HG02884 (cell line): Measurements from ENCODE around the gene RAB11FIP5.
"Not testable (repeated sequence)": the region's sequence is repeated elsewhere in the genome, so short reads cannot be mapped to it uniquely, and the experiment has no call there.

Source experiments
- ATAC-seq: cut with Tn5 transposase; IDR thresholded peaks from one replicate; pipeline ENCODE4 v1.9.1; 2021; ENCODE audit warnings: mild to moderate bottlenecking, moderate library complexity; ENCODE audit not compliant: unreplicated experiment

The RAB11FIP5 gene, protein sequence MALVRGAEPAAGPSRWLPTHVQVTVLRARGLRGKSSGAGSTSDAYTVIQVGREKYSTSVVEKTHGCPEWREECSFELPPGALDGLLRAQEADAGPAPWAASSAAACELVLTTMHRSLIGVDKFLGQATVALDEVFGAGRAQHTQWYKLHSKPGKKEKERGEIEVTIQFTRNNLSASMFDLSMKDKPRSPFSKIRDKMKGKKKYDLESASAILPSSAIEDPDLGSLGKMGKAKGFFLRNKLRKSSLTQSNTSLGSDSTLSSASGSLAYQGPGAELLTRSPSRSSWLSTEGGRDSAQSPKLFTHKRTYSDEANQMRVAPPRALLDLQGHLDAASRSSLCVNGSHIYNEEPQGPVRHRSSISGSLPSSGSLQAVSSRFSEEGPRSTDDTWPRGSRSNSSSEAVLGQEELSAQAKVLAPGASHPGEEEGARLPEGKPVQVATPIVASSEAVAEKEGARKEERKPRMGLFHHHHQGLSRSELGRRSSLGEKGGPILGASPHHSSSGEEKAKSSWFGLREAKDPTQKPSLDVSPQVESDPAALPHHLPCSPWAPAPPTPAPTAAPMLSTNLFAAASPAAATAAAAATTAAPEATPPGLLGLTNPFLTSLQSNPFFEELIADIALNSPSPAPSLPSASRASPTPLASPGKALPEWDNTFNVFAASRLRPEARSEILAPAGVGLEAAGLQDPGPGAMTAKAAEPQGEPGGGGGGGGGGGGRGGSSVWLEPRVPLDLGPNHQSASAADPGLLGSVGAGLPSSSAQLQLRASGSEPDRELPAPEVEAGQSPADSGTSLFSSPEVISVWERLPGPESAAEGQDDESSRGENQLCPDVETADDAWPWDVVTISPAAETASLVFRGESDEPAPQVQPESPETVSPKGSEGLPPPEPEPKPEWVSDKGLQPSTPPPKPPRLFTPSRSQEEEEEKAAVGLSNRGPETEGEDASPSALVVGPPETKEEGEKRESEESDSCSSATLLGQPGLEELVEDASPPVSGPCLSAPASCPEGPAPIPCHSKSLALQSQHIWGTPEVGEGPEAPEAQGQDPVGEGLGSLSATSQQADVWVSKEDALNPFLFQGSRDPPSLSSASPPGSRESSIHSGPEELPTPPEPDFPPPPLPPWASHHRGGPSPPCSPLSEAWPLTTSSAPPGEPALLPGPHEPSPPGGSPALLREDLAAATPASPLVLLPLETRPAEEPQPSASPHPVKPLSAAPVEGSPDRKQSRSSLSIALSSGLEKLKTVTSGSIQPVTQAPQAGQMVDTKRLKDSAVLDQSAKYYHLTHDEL (N-terminal part only)

DNA sequence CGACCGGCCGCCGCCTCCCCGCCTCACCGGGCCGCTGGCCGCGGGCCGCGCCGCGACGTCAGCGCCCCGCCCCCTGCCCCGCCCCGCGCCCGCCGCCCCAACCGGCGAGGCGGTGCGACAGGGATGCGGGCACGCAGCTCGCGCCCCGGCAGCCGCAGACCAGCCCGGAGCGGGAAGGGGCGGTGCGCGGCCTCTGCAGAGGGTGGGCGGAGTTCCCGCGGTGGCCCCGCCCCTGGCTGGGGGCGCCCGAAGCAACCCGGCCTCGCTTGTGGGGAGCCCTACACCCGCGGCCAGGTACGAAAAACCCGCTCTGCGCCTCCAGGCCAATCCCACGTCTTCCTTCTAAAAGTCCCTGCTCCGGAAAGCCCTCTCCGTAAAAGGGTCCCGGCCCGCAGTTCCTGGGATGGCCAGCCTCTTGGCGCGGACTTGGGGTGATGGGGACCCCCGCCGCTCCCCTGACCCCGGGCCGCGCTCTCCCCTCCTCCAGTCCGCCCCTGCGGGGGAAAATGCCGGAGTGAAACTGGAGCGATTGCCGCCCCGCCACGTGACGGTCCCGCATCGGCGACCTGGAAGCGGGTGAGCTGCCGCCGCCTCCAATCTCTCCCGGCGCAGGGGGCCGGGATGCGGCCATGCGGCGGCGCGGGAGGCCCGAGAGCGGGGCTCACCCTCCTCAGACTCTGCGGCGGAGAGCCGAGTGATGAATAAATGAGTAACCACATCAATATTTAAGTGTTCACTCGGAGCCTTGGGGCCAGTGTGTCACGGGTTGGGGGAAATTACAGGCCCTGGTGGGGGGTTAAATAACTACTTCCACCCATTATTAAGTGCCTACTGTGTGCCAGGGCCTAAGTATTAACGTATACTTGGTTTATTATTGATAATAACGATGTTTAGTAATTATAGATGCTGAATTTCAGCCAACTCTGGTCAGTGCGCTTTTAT lies at the start of gene RAB11FIP5:
TSS of gene RAB11FIP5 (minus strand) at position 36 of the 942 bp plus-strand sequence. CDS start 171 bp downstream, outside the sequence.
- peak; percentile 79 for ATAC-seq

DNA sequence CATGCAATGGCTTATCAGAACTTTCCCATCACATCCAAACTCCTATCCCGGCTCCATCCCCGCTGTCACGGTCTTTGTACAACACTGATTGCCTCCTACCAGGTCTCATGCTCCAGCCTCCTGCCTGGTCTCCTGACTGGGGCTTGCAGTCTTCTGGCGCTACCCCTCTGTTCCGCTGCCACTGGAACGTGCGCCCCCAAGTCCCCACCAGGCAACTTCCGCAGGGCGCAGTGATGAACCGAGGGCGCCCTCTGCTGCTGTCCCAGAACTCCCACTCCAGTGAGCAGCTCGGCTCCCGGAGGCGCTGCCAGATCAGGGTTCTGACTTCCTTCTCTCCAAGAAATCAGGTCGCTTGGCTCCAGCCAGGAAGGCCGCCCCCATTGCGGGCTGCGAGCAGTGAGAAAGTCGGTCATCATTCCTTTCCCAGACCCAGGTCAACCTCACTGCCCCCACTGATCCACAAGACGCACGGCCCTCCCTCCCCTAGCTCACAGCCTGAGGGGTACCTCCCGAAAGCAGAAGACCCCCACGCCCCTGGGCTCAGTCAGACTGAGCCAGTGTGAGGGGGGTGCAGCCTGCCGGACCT lies 43.9 kb upstream of the RAB11FIP5 start:
- no peak for ATAC-seq

DNA sequence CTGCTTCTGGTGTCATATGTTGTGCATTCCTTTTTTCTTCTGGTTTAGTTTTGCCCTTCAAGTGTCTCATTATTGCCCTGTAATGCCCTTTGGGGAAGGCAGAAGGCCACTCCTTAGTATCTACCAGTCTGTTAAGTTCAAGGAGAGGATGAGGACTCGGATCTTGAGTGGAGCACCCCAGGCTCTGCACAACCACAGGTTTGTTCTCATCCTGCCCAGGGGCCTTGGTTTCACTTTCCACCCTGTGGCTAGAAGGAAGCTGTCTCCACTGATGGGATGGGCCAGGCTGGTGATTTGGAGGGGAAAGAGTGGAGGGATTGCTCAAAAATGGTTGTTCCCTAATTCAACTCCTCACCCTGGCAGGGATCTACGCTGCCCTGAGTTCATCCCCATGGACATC lies 30.2 kb upstream of the RAB11FIP5 start:
- ATAC-seq, result no peak

DNA sequence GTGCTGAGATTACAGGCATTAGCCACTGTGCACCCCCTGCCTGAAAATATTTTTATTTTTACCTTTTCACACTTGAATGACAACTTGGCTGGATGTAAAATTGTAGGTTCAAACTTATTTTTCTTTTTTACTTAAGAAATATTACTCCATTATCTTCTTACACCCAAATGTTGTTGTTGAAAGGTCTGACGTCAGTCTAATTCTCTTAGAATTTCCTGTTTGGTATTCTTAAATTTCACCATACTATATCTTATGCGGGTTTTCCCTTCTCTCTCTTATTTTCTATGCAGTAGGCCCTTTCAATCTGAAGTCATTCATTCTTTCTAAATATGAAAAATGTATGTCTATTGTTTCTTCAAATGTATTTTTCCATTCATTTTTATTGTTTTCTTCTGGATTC lies 29.1 kb upstream of the RAB11FIP5 start:
- ATAC-seq, result no peak

DNA sequence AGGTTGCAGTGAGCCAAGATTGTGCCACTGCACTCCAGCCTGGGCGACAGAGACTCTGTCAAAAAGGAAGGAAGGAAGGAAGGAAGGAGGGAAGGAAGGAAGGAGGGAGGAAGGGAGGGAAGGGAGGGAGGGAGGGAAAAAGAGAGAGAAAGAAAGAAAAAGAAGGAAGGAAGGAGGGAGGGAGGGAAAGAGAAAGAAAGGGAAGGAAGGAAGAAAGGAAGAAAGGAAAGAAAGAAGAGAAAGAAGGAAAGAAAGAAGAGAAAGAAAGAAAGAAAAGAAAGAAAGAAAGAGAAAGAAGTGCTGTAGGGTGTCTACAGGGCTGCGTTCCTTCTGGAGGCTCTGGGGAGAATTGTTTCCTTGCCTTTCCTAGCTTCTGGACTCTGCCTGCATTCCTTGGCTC lies 22.5 kb upstream of the RAB11FIP5 start:
- no peak for ATAC-seq

DNA sequence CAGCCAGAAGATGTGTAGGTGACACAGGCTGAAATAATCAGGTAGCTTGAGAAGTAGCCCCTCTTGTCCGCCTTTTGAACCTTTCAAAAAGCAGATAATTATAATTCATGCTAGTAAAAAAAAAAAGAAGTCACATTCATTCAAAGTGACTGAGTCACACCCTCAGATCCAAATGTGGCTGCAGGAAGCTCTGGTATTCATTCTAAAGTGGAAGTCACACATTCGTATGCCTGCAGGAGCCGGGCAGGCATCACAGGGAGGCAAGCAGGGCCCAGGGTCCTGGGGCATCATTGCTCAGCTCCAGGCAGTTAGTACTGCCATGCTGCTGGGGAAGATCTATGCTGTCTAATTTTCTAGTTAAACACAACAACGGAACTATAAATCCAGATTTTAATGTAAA lies 21.7 kb upstream of the RAB11FIP5 start:
- no peak for ATAC-seq

DNA sequence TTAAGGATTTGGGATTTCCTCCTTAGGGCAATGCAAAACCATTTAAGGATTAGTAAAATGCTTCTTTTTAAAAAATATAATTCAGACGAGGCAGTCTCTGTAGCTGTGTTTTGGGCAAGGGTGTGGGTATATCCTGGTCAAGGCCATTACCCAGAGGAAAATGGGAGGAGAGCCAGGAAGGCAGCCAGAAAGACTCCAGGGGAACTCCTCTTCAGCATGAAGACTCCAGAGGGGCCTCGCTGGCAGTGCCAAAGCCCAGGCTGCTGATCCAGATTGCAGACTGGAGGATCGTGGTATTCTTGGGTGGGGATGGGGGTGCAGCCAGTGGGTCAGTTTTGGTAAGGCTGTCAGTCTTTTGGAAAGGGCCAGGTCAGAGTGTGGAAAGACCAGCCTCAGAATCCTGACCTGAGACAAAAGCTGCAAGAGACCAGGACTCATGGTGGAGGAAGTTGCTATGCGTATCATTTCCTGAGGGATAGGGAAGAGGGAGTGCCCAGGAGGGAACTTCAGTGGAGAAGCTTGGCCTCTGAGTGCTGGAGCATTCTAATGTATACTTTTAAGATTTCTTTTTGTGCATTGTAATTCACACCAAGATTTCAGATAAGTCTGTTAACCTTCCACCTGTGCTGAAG lies 20.9 kb upstream of the RAB11FIP5 start:
- ATAC-seq, result no peak

DNA sequence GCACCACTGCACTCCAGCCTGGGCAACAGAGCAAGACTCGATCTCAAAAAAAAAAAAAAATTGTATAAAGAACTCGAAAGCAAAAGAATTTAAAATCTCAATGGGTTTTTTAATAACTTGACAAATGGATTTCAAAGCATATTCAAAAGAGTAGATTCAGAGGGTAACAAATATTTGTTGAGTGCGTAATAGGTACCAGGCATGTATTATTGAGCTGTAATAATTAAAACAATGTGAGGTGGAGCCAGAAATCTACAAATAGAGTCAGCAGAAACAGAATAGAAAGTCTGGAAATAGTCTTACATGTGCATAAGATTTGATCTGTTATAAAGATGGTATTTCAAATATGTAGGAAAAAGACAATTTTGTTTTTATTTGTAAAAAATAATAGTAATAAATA lies 19.1 kb upstream of the RAB11FIP5 start:
- ATAC-seq, result no peak

DNA sequence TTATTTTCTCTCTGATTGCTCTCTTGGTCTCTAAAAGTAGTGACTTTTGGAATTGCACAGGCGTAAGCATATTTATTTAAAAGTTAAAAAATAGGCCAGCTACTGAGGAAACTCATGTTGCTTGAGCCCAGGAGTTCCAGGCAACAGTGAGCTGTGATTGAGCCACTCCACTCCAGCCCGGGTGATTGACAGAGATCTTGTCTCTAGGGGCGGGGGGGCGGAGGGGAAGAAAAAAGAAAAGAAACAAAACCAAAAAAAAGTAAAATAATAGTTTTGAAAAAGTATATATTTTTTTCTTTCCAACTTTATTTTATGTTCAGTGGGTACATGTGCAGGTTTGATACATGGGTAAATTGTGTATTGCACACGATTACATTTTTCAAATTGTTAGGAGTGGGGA lies 18.0 kb upstream of the RAB11FIP5 start:
- ATAC-seq, result no peak

DNA sequence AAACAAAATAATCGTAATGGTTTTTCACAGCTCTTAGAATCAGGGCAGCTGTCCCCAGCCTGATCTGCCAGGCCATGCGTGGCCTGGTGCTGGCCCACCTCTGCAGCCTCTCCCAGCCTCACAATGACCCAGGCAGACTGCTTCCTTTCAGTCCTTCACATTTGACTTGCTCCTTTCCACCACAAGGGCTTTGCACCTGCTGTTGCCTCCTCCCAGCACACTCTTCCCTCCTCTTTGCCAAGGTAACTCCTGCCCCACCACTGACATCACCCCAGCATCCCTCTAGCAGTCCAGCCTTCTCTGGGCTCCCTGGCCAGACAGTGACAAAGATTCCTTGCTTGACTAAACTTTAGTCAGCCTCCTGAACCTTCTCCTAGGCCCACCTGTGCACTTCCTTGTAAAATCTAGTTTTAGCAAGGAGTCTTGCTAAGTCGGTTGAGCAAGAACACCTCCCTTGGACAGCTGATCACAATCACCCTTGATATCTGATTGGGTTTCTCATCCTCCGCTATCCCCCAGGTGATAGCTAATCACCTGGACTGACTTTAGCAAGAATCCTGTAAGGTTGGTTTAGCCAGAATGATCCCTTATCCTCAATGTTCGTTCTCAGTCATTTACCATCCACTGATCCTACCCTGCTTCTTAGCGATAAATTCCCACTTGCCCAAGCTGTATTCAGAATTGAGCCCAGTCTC lies 16.2 kb upstream of the RAB11FIP5 start:
- ATAC-seq, result no peak

DNA sequence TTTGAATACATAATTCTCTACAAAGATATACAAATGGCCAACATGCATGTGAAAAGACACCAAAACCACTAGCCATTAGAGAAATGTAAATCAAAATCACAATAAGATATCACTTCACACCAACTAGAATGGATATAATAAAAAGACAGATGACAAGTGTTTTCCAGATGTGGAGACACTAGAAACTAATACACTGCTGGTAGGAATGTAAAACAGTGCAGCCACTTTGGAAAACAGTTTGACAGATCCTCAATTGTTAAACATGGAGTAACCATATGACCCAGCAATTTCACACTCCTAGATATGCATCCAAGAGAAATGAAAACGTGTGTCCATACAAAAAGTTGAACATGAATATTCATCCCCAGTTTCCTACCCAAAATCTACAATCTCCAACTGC lies 9.8 kb upstream of the RAB11FIP5 start:
- no peak for ATAC-seq

DNA sequence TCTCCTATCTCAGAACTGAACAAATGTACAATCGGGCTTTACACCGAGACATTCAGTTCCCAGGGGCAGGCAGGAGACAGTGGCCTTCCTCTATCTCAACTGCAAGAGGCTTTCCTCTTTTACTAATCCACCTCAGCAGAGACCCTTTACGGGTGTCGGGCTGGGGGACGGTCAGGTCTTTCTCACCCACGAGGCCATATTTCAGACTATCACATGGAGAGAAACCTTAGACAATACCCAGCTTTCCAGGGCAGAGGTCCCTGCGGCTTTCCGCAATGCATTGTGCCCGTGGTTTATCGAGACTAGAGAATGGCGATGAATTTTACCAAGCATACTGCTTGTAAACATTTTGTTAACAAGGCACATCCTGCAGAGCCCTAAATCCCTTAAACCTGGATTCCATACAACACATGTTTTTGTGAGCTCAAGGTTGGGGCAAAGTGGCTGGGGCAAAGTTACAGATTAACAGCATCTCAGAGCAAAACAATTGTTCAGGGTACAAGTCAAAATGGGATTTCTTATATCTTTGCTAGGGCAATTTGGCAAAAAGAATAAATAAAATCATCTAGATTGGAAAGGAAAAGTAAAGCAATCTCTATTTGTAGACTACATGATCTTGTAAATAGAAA lies 7.0 kb upstream of the RAB11FIP5 start:
- ATAC-seq, result not testable (repeated sequence)

DNA sequence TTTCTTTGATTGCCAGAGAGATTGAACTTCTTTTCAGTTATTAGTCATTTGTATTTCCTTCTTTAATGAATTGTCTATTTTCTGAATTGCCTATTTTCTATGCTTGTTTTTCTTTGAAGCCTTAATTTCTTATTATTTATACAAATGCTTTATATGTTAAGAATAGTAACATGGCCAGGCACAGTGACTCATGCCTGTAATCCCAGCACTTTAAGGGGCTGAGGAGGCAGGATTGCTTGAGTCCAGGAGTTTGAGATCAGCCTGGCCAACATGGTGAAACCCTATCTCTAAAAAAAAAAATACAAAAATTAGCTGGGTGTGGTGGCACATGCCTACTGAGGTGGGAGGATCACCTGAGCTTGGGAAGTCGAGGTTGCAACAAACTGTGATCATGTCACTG lies 4.7 kb upstream of the RAB11FIP5 start:
- no peak for ATAC-seq

DNA sequence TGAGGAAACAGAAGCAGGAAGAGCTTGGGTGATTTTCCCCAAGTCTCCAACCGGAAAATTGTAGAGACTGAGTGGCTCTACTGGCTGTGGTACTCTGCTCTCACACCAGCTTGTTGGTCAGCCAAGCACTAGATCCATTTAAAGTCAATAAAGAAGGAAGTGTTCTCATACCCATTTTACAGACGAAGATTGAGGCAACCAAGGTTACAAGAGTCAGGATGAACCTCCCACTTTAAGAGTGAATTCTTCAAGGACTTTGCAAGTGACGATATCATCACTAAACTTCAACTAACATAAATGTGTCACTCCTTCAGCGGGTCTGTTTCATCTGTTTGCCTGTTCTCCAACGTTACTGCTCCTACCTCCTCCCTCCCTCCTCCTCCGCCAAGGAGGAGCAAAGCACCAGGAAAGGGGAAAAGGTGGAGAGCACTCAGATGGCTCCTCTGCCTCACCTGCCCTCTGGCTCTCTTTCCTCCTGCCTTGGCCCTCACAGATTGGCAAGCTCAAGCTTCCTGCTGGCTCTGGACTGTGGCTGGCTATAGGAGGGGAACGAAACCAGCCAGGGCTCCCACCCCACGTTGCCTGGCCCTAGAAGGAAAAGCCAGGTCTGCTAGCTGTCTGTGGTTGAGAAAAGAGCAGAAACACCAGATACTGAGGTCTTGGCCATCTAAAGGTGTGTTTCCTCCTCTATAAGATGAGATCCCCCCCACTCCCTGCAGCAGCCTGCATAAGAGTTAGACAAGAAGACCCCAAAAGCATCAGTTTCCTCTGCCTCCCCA lies 3.6 kb upstream of the RAB11FIP5 start:
- no peak for ATAC-seq

DNA sequence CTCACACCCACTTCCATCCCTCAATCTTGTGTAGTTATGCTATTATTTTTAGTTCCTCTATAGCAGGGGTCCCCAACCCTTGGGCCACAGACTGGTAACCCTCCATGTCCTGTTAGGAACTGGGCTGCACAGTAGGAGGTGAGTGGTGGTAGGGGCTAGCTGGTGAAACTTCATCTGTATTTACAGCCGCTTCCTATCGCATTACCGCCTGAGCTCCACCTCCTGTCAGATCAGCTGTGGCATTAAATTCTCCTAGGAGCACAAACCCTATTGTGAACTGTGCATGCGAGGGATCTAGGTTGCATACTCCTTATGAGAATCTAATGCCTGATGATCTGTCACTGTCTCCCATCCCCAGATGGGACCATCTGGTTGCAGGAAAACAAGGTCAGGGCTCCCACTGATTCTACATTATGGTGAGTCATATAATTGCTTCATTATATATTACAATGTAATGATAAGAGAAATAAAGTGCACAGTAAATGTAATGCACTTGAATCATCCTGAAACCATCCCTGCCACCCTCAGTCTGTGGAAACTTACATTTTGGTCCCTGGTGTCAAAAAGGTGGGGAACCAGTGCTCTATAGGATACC lies 1.6 kb upstream of the RAB11FIP5 start:
- ATAC-seq, result no peak

DNA sequence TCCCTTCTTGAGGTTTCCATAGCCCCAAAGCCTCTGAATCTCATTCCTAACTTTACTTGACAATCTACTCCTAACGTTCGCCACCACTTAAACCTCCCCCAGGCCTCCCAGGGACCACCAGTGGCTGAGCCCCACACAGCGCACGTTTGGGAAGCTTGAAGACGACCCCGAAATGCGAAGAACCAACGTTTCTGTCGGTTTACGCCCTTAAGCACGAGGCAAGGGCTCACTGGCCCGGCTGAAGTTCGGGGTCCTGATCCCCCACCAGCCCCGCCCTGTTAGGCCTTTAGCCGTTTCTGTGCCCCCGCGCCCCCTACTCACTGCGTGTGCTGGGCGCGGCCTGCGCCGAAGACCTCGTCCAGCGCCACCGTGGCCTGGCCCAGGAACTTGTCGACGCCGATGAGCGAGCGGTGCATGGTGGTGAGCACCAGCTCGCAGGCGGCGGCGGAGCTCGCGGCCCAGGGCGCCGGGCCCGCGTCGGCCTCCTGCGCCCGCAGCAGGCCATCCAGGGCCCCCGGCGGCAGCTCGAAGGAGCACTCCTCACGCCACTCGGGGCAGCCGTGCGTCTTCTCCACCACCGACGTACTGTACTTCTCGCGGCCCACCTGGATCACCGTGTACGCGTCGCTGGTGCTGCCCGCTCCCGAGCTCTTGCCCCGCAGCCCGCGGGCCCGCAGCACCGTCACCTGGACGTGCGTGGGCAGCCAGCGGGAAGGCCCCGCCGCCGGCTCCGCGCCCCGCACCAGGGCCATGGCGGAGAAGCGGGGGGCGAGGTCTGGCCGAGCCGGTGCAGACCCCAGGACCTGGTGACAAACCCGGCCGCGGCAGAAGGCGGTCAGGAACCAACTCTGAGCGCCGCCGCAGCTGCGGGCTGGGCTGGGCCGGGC lies 479 bp downstream of the RAB11FIP5 start:
- ATAC-seq, result peak; percentile 14
